HG02981 (cell line): ENCODE results near the gene RAB4A.
"Not testable (repeated sequence)": the region's sequence is repeated elsewhere in the genome, so short reads cannot be mapped to it uniquely, and the experiment has no call there.

Experiments used
- ATAC-seq: cut with Tn5 transposase; IDR thresholded peaks from one replicate; pipeline ENCODE4 v1.9.1; 2021; ENCODE audit warnings: mild to moderate bottlenecking, moderate library complexity; ENCODE audit not compliant: unreplicated experiment

The RAB4A gene

GRCh38 chr1:229271448-229272159, 693 bp downstream of the RAB4A start:
- peak; percentile 51 for ATAC-seq

GRCh38 chr1:229272164-229273158, 1.6 kb downstream of the RAB4A start:
- ATAC-seq, result no peak

DNA sequence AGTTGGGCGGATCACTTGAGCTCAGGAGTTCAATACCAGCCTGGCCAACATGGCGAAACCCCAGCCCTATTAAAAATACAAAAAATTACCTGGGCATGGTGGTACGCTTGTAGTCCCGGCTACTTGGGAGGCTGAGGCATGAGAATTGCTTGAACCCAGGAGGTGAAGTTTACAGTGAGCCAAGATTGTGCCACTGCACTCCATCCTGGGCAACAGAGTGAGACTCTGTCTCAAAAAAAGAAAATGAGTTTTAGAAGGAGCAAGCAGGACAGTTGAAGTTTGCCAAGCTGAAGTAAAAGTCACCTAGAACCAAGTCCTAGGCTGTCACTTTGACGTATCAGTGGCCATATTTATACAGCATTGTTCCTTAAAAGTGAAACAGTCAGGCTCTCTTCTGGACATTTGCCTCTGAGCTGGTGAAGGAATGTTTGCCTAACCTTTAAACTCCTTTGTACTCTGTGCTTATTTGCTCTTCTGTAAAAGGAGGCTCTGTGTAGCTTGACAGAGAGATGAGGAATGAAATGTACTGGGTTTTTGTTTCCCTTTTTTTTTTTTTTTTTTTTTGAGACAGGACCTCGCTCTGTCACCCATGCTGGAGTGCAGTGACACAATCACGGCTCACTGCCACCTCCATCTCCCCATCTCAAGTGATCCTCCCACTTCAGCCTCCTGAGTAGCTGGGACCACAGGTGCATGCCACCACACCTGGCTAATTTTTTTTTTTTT, 2.8 kb downstream of the RAB4A start:
- no peak for ATAC-seq

- ATAC-seq, result no peak
Observed at GRCh38 chr1:229275005-229275404, 4.1 kb downstream of the RAB4A start.

DNA sequence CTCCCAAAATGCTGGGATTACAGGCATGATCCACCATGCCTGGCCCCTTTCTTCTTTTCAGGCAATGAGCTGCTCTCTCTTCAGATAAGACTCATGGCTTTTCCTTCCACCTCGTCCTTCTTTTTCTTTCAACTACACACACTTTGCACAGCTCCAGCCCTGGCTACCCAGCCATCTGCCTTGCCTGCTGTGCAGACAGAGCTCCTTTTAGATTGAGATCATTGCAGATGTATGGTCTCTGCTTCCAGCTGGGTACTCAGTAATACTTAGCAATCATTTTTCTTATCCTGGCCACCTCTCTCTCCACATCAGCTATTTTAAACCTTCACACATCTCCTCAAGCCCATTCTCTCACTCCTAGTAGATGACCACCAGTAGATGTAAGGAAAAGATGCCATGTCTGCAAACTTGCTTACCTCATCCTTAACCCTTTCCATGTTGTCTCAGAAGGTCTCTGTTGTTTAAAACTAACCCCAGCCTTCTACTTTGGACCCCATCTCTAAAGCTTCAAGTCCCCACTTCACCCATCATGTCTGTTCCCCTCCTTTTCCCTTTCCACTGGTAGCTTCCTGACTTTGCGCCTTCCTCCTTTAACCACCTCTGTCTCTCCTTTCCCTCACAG, 7.3 kb downstream of the RAB4A start:
- ATAC-seq, result no peak

- ATAC-seq, result no peak
Observed at GRCh38 chr1:229279242-229279641, 8.3 kb downstream of the RAB4A start.

- ATAC-seq, result no peak
Observed at GRCh38 chr1:229280037-229280828, 9.3 kb downstream of the RAB4A start.

DNA sequence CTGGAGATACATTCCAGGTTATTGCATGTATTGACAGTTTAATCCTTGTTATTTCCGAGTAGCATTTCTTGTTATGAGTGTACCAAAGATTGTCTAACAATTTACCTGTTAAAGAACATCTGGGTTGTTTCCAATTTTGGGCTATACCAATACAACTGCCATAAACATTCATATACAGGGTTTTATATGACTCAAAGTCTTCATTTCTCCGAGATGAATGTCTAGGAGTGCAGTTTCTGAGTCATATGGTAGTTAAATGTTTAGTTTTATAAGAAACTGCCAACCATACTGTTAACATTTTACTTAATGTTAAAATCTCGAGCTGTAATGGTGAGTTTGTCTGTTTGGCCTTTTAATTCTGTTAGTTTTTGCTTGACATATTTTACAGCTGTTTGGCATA, 10.0 kb downstream of the RAB4A start:
- ATAC-seq, result no peak

DNA sequence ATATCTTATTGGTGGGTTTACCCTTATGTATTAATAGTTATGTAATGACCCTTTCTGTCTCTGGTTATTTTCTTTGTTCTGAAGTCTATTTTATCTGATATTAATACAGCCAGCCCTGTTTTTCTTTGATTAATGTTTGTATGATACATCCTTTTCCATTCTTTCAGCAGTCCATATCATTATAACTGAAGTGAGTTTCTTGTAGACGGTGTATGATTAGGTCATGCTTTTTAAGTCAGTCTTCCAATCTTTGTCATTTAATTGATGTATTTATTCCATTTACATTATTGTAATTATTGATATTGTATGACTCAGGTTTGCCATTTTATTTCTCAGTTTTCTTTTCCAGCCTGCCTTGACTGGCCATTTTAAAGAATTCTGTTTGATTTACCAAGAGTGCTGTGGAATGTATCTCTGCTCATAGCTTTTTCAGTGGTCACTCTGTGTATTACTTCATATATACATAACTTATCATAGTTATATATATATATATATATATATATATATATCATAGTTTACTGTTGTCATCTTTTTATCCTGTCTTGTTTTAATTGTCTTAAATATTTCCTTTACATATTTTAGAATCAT, 10.5 kb downstream of the RAB4A start:
- no peak for ATAC-seq

GRCh38 chr1:229282295-229282823, 11.4 kb downstream of the RAB4A start:
- ATAC-seq, result no peak

- ATAC-seq, result no peak
Observed at GRCh38 chr1:229283183-229283611, 12.3 kb downstream of the RAB4A start.

DNA sequence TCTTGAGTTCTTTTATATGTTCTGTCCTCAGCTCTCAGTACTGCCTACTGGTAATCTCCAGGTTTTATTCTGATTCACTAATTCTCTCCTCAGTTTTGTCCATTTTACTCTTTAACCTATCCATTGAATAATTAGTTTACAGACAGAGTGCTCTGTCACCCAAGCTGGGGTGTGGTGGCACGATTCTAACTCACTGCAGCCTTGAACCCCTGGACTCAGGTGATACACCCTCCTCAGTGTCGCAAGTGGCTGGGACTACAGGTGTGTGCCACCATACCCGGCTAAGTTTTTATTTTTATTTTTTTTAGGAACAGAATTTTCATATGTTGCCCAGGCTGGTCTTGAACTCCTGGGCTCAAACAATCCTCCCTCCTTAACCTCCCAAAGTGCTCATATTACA, 14.0 kb downstream of the RAB4A start:
- no peak for ATAC-seq

DNA sequence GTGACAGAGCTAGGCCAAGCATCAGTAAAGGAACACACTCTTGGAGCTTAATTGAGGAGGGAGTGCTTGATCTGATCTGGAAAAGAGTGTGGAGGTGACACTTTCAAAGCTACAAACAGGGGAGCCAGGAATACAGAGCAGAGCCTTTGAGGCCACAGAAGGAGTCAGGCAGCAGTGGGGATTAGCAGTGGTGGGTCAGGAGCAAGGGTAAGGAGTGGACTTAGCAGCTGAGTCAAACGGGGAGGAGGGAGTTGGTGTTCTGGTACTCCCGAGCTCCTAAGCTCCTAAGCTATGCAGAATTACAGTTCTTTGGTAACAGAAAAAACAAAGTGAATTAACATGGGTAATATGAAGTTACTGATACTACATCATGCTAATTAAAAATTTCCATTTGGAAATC, 14.5 kb downstream of the RAB4A start:
- no peak for ATAC-seq

GRCh38 chr1:229286099-229286766, 15.3 kb downstream of the RAB4A start:
- no peak for ATAC-seq

DNA sequence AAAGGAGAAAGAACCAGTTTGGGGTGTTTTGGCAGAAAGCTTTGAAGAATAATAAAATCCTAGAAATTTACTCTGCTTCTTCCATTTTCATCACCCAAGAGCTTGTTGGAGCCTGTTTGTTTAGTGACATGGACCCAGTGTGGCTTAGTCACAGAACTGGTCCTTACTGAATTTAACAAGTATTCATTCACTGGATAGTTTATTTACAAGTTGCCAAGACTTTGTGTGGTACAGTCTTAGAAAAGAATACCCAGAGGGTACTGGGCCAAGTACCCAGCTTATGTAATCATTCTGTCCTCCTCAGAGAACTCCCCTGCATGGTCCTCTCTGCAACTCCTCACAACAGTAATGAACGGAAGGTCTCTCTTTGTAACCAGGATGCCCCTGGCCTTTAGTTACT, 16.4 kb downstream of the RAB4A start:
- no peak for ATAC-seq

DNA sequence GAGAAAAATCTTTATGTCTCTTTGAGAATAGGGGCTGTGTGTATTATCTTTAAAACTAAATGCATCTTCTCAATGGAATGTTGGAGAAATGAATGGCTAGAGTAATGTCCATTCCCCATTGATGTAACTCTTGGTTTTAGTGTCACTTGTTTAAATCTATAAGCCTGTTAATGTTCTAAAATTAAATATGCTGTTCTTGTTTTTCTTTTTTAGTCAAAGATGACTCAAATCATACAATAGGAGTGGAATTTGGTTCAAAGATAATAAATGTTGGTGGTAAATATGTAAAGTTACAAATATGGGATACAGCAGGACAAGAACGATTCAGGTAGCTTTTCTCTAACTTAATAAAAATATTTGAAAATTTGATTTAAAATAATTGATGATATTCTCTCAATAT, 17.6 kb downstream of the RAB4A start:
- ATAC-seq, result no peak

GRCh38 chr1:229291686-229292085, 20.8 kb downstream of the RAB4A start:
- not testable (repeated sequence) for ATAC-seq

DNA sequence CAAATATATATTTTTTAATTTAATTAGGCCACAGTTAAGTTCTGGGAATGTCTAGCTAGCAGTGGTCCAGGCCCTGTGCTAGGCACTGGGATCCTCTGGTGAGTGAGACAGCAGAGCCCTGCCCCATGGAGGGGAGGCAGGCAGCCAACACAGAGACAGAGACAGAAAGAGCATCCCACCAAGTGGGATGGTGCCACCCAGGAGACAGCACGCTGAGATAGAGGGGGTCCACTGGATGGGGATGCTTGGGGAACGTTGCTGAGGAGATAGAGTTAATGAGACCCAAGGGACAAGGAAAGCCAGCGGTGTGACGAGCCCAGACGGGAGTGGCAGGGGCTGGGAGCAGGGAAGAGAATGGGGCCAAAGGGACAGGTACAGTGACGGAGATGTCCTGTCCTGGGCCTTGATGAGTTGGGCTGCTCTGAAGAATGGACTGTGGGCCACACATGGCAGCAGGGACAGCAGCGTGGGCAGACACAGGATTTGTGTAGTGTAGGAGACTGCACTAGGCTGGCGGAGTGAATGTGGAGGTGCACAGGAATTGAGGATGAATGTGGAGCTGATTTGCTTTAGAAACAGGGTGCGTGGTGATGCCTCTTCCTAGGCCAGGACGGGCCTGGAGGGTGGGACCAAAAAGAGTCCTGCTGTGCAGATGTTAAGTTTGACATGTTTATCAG, 22.8 kb downstream of the RAB4A start:
- no peak for ATAC-seq
